ENCODE data around the gene CRYGN. TPM values are rescaled to one million over a fixed set of nuclear protein-coding genes. Genes with fewer than 3 reads are reported as not detected.

CRYGN gene
- total and polyA plus RNA-seq, 9 of the 15 experiments (the other 6 are each of a cell fraction or from before 2014, with no cell fraction given): not detected

DNA sequence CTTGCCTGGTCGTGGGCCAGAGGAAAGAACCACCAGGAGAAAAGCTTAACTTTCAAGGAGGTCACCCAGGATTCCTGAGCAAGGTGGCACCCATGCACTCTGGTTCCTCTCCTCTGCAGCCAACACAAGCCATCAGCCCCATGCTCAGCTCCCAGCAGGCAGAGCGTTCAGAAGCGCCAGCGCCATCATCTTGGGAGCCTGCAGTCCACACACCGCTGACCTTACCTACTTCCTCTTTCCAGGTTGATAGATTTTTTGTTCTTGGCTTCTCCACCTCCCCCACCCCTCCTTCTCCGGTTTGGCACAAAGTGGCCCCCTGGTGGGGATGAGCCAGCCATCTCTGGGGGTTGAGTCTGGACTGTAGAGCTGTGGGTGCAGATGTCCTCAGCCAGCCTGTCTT is 28.4 kb downstream of the CRYGN start (continued):
- TF ChIP-seq GATA2 (CRISPR knock-in tag; IDR thresholded peaks at IDR 0.05): no peak
- TF ChIP-seq, protein P1, sequence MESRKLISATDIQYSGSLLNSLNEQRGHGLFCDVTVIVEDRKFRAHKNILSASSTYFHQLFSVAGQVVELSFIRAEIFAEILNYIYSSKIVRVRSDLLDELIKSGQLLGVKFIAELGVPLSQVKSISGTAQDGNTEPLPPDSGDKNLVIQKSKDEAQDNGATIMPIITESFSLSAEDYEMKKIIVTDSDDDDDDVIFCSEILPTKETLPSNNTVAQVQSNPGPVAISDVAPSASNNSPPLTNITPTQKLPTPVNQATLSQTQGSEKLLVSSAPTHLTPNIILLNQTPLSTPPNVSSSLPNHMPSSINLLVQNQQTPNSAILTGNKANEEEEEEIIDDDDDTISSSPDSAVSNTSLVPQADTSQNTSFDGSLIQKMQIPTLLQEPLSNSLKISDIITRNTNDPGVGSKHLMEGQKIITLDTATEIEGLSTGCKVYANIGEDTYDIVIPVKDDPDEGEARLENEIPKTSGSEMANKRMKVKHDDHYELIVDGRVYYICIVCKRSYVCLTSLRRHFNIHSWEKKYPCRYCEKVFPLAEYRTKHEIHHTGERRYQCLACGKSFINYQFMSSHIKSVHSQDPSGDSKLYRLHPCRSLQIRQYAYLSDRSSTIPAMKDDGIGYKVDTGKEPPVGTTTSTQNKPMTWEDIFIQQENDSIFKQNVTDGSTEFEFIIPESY (CRISPR knock-in tag; IDR thresholded peaks at IDR 0.05): peak; percentile 96
- no peak for TF ChIP-seq NCOA4 (IDR thresholded peaks at IDR 0.05; ENCODE audit: partially characterized antibody)
- TF ChIP-seq ASH1L (IDR thresholded peaks at IDR 0.05; ENCODE audit: borderline replicate concordance, low read depth, partially characterized antibody): no peak
- TF ChIP-seq MIER1 (IDR thresholded peaks at IDR 0.05; ENCODE audit: low read depth): no peak
- TF ChIP-seq BHLHE40 (IDR thresholded peaks at IDR 0.05; ENCODE audit: low read length): 0 out of 2 replicates have a peak, but pooled peaks have one; percentile 10
- TF ChIP-seq, protein P2, sequence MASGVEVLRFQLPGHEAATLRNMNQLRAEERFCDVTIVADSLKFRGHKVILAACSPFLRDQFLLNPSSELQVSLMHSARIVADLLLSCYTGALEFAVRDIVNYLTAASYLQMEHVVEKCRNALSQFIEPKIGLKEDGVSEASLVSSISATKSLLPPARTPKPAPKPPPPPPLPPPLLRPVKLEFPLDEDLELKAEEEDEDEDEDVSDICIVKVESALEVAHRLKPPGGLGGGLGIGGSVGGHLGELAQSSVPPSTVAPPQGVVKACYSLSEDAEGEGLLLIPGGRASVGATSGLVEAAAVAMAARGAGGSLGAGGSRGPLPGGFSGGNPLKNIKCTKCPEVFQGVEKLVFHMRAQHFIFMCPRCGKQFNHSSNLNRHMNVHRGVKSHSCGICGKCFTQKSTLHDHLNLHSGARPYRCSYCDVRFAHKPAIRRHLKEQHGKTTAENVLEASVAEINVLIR (CRISPR knock-in tag; IDR thresholded peaks at IDR 0.05): no peak
- no peak for TF ChIP-seq GABPB2 (CRISPR knock-in tag; conservative IDR thresholded peaks at IDR 0.05)
- no peak for TF ChIP-seq TAL1 (IDR thresholded peaks at IDR 0.05)
- no peak for TF ChIP-seq DPF2 (IDR thresholded peaks at IDR 0.05)
- TF ChIP-seq TAF7 (tag; IDR thresholded peaks at IDR 0.05): no peak
- TF ChIP-seq TRIM24 (IDR thresholded peaks at IDR 0.05): 0 out of 4 replicates have a peak, but pooled peaks of 1 of the 2 experiments have one; percentile 22
- TF ChIP-seq DDX20 (tag; IDR thresholded peaks at IDR 0.05; ENCODE audit: low read depth): no peak
- no peak for TF ChIP-seq ZBTB8A (IDR thresholded peaks at IDR 0.05; ENCODE audit: partially characterized antibody)
- TF ChIP-seq, protein P3, sequence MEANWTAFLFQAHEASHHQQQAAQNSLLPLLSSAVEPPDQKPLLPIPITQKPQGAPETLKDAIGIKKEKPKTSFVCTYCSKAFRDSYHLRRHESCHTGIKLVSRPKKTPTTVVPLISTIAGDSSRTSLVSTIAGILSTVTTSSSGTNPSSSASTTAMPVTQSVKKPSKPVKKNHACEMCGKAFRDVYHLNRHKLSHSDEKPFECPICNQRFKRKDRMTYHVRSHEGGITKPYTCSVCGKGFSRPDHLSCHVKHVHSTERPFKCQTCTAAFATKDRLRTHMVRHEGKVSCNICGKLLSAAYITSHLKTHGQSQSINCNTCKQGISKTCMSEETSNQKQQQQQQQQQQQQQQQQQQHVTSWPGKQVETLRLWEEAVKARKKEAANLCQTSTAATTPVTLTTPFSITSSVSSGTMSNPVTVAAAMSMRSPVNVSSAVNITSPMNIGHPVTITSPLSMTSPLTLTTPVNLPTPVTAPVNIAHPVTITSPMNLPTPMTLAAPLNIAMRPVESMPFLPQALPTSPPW (CRISPR knock-in tag; IDR thresholded peaks at IDR 0.05): peak; percentile 35
